Measurements from ENCODE around the gene AFP. TPM values are rescaled to one million over a fixed set of nuclear protein-coding genes. Genes with fewer than 3 reads are reported as not detected.

Gene AFP
- polyA plus RNA-seq, 3 donors: not detected

DNA sequence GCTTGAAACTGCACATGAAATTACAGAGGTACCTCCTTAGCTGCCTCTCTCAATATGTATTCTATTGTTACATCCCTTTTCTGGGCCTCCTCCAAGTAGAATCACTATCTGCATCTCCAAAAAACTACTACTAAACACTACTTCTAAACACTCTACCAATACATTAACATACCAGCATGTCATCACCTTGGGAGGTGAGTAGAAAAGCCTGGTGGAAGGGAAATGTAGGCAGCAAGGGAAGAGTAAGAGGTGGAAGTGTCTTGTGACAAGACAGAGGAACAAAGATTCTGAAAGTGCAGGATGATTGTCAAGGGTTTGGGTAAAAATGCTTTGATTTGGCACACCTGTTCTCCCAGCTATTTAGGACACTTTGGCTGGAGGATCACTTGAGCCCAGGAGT, 49.1 kb downstream of the AFP start:
- Mint-ChIP-seq H3K27me3 (ENCODE audit: low read depth in 3 of 3) (no peaks in the 10 kb centered on the region), H3K27ac (peak overlapping the region in 2 of 7 donors; percentile 13 to 25), H3K36me3 (no peaks in the 10 kb centered on the region), H3K9me3 (peaks cover 0 to 3% (median 2%) of the 10 kb centered on the region in 7 donors), H3K4me1 (no peaks in the 10 kb centered on the region), H3K4me3 (no peak overlapping the region)
- Histone ChIP-seq H3K36me3 (replicated peaks in 1 of 2; ENCODE audit: control insufficient read depth in 1 of 2, insufficient read depth in 2 of 2, low read length in 2 of 2) (no peaks in the 10 kb centered on the region), H4K20me1 (ENCODE audit: insufficient read depth, low read length) (no peaks in the 10 kb centered on the region), H3K27ac (ENCODE audit: low read depth in 1 of 2, low read length in 2 of 2) (no peak overlapping the region), H2AFZ (ENCODE audit: insufficient read depth, low read depth, low read length, poor library complexity, severe bottlenecking) (no peak overlapping the region), H3K4me1 (ENCODE audit: control insufficient read depth in 1 of 2, insufficient read depth in 2 of 2, low read length in 2 of 2) (no peaks in the 10 kb centered on the region), H3K9ac (ENCODE audit: insufficient read depth, low read length, poor library complexity, severe bottlenecking) (no peak overlapping the region), H3K9me3 (replicated peaks in 1 of 2; ENCODE audit: control insufficient read depth in 1 of 2, insufficient read depth in 1 of 2, low read length in 2 of 2) (no peaks in the 10 kb centered on the region), H3K79me2 (ENCODE audit: insufficient read depth, low read length) (no peaks in the 10 kb centered on the region), H3K4me2 (replicated peaks; ENCODE audit: extremely low read depth, low read length, poor library complexity, severe bottlenecking) (no peak overlapping the region), H3K4me3 (replicated peaks in 1 of 3; ENCODE audit: low read depth in 2 of 3, low read length in 3 of 3) (no peak overlapping the region), H3K27me3 (ENCODE audit: control insufficient read depth in 2 of 2, insufficient read depth in 2 of 2, low read length in 2 of 2) (no peaks in the 10 kb centered on the region)
- TF ChIP-seq, protein P1, sequence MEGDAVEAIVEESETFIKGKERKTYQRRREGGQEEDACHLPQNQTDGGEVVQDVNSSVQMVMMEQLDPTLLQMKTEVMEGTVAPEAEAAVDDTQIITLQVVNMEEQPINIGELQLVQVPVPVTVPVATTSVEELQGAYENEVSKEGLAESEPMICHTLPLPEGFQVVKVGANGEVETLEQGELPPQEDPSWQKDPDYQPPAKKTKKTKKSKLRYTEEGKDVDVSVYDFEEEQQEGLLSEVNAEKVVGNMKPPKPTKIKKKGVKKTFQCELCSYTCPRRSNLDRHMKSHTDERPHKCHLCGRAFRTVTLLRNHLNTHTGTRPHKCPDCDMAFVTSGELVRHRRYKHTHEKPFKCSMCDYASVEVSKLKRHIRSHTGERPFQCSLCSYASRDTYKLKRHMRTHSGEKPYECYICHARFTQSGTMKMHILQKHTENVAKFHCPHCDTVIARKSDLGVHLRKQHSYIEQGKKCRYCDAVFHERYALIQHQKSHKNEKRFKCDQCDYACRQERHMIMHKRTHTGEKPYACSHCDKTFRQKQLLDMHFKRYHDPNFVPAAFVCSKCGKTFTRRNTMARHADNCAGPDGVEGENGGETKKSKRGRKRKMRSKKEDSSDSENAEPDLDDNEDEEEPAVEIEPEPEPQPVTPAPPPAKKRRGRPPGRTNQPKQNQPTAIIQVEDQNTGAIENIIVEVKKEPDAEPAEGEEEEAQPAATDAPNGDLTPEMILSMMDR (IDR thresholded peaks at IDR 0.05): no peak
- intact Hi-C loops (cut with micrococcal nuclease): no loop called here
- DNase-seq: no peak

DNA sequence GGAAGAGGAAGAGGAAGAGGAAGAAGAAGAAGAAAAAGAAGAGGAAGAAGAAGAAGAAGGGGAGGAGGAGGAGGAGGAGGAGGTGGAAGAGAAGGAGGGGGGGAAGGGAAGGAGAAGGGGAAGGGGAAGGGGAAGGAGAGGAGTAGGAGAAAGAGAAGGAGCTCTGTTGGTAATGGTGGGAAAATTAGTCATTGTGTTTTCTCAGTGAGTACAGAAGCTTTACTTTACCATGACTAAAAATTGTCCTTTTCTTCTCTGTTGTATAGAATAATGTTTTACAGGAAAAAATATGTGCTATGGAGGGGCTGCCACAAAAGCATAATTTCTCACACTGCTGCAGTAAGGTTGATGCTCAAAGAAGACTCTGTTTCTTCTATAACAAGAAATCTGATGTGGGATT, 49.6 kb downstream of the AFP start:
- intact Hi-C loops (cut with micrococcal nuclease): no loop called here
- H3K27ac ChIP-seq (ENCODE audit: low read depth in 1 of 2, low read length in 2 of 2): no peak overlapping the region
- no peaks in the 10 kb centered on the region for H3K27me3 ChIP-seq (ENCODE audit: control insufficient read depth in 2 of 2, insufficient read depth in 2 of 2, low read length in 2 of 2)
- H3K4me2 ChIP-seq (replicated peaks; ENCODE audit: extremely low read depth, low read length, poor library complexity, severe bottlenecking): no peak overlapping the region
- DNase-seq: no peak
- Mint-ChIP-seq H3K27me3 (ENCODE audit: low read depth in 3 of 3) (no peaks in the 10 kb centered on the region), H3K4me1 (no peaks in the 10 kb centered on the region), H3K36me3 (no peaks in the 10 kb centered on the region), H3K27ac (peak overlapping the region in 1 of 7 donors; percentile 25), H3K4me3 (no peak overlapping the region), H3K9me3 (peaks cover 0 to 5% (median 2%) of the 10 kb centered on the region in 7 donors)
- H3K9ac ChIP-seq (ENCODE audit: insufficient read depth, low read length, poor library complexity, severe bottlenecking): no peak overlapping the region
- H3K79me2 ChIP-seq (ENCODE audit: insufficient read depth, low read length): no peaks in the 10 kb centered on the region
- no peaks in the 10 kb centered on the region for H4K20me1 ChIP-seq (ENCODE audit: insufficient read depth, low read length)
- no peaks in the 10 kb centered on the region for H3K9me3 ChIP-seq (replicated peaks in 1 of 2; ENCODE audit: control insufficient read depth in 1 of 2, insufficient read depth in 1 of 2, low read length in 2 of 2)
- H2AFZ ChIP-seq (ENCODE audit: insufficient read depth, low read depth, low read length, poor library complexity, severe bottlenecking): no peak overlapping the region
- H3K36me3 ChIP-seq (replicated peaks in 1 of 2; ENCODE audit: control insufficient read depth in 1 of 2, insufficient read depth in 2 of 2, low read length in 2 of 2): no peaks in the 10 kb centered on the region
- H3K4me3 ChIP-seq (replicated peaks in 1 of 3; ENCODE audit: low read depth in 2 of 3, low read length in 3 of 3): no peak overlapping the region
- no peaks in the 10 kb centered on the region for H3K4me1 ChIP-seq (ENCODE audit: control insufficient read depth in 1 of 2, insufficient read depth in 2 of 2, low read length in 2 of 2)
- TF ChIP-seq, protein P1 (IDR thresholded peaks at IDR 0.05): no peak

All from CD14-positive monocyte (primary cell).